K562 (cell line): ENCODE results near the gene TBXAS1. TPM values are rescaled to one million over a fixed set of nuclear protein-coding genes. Genes with fewer than 3 reads are reported as not detected.

ENCODE experiments used
- ATF1 ChIP-seq, 2 experiments: fragments of 450-650 bp in 1 of 2; IDR thresholded peaks; 2 replicates each; pipeline ENCODE4 v1.6.1; 2016; ENCODE audit warnings: missing compliant biosample characterization in 1 of 2, missing genetic modification characterization in 1 of 2
- CBFB ChIP-seq: sonication (generic); formaldehyde crosslinking; IDR thresholded peaks from 2 replicates; pipeline ENCODE4 v1.4.0; 2020; ENCODE audit warnings: mild to moderate bottlenecking, missing genetic modification reagents
- CEBPG ChIP-seq, 3 experiments: fragments of 200-800 bp in 1 of 3; sonication (Bioruptor generic) in 1 of 3; sonication (generic) in 1 of 3; formaldehyde crosslinking in 1 of 3; IDR thresholded peaks in 2 of 3; conservative IDR thresholded peaks in 1 of 3; 2 replicates each; pipeline versions ENCODE4 v1.6.1 to v1.8.0; 2016 to 2022; ENCODE audit warnings: missing compliant biosample characterization in 2 of 3, missing genetic modification characterization in 2 of 3, mild to moderate bottlenecking in 1 of 3, missing genetic modification reagents in 1 of 3
- DACH1 ChIP-seq: fragments of 450-650 bp; IDR thresholded peaks from 2 replicates; pipeline ENCODE4 v1.6.1; 2018; ENCODE audit not compliant: partially characterized antibody
- GATAD2B ChIP-seq: fragments of 450-650 bp; IDR thresholded peaks from 2 replicates; pipeline ENCODE4 v1.6.1; 2017; ENCODE audit warnings: mild to moderate bottlenecking, borderline replicate concordance
- GTF3C2 ChIP-seq: IDR thresholded peaks from 3 replicates; pipeline ENCODE4 v1.6.1; 2011; ENCODE audit warnings: borderline replicate concordance, mild to moderate bottlenecking, moderate library complexity; ENCODE audit not compliant: insufficient read length; ENCODE audit errors: extremely low read depth
- MEF2D ChIP-seq: conservative IDR thresholded peaks from 2 replicates; pipeline ENCODE4 v1.6.1; 2016; ENCODE audit warnings: low read depth, missing genetic modification characterization, missing compliant biosample characterization
- MTA2 ChIP-seq: fragments of 450-650 bp; IDR thresholded peaks from 2 replicates; pipeline ENCODE4 v1.6.1; 2016; ENCODE audit warnings: low read depth
- MTF1 ChIP-seq: fragments of 250-450 bp; sonication (Bioruptor Pico); IDR thresholded peaks from 2 replicates; pipeline ENCODE4 v1.9.0; 2021; ENCODE audit warnings: moderate library complexity, mild to moderate bottlenecking, inconsistent platforms, borderline replicate concordance
- NFIX ChIP-seq: fragments of 250-450 bp; sonication (Bioruptor Pico); IDR thresholded peaks from 2 replicates; pipeline ENCODE4 v1.4.0; 2020; ENCODE audit warnings: low read depth, mild to moderate bottlenecking, moderate library complexity
- PCBP2 ChIP-seq: fragments of 200-400 bp; formaldehyde crosslinking; IDR thresholded peaks from 2 replicates; pipeline ENCODE4 v1.6.1; 2018; ENCODE audit warnings: low read length, low read depth, mild to moderate bottlenecking, moderate library complexity; ENCODE audit not compliant: poor library complexity, severe bottlenecking
- RBM14 ChIP-seq: fragments of 200-400 bp; formaldehyde crosslinking; IDR thresholded peaks from 2 replicates; pipeline ENCODE4 v1.6.1; 2018; ENCODE audit warnings: low read depth, mild to moderate bottlenecking, low read length, moderate library complexity, borderline replicate concordance; ENCODE audit not compliant: insufficient read depth
- SMAD1 ChIP-seq: fragments of 150-350 bp; IDR thresholded peaks from 2 replicates; pipeline ENCODE4 v1.6.1; 2014; ENCODE audit warnings: low read length, low read depth; ENCODE audit not compliant: partially characterized antibody
- SNAPC5 ChIP-seq: fragments of 250-450 bp; sonication (Bioruptor Pico); IDR thresholded peaks from 2 replicates; pipeline ENCODE4 v1.8.0; 2021; ENCODE audit warnings: moderate library complexity, mild to moderate bottlenecking, inconsistent platforms
- VEZF1 ChIP-seq: fragments of 200-800 bp; sonication (Bioruptor generic); IDR thresholded peaks from 2 replicates; pipeline ENCODE4 v1.6.1; 2017; ENCODE audit warnings: missing genetic modification characterization, missing compliant biosample characterization
- ZC3H8 ChIP-seq: fragments of 450-650 bp; IDR thresholded peaks from 2 replicates; pipeline ENCODE4 v1.6.1; 2017
- ZFP30 ChIP-seq: fragments of 250-450 bp; sonication (Bioruptor Pico); IDR thresholded peaks from 2 replicates; pipeline ENCODE4 v1.8.0; 2022; ENCODE audit warnings: moderate library complexity, mild to moderate bottlenecking, inconsistent platforms, borderline replicate concordance
- ZFP36 ChIP-seq: fragments of 150-350 bp; IDR thresholded peaks from 2 replicates; pipeline ENCODE4 v1.6.1; 2018; ENCODE audit warnings: low read length, low read depth; ENCODE audit not compliant: partially characterized antibody
- ZNF133 ChIP-seq: fragments of 250-450 bp; sonication (Bioruptor Pico); IDR thresholded peaks from 2 replicates; pipeline ENCODE4 v1.4.0; 2020; ENCODE audit warnings: mild to moderate bottlenecking
- ZNF175 ChIP-seq: fragments of 200-800 bp; sonication (Bioruptor generic); IDR thresholded peaks from 2 replicates; pipeline ENCODE4 v1.6.1; 2016; ENCODE audit warnings: low read depth, mild to moderate bottlenecking, missing genetic modification characterization, missing compliant biosample characterization
- ZNF644 ChIP-seq: fragments of 200-800 bp; sonication (Bioruptor generic); IDR thresholded peaks from 2 replicates; pipeline ENCODE4 v1.6.1; 2016; ENCODE audit warnings: low read depth, missing genetic modification characterization, missing compliant biosample characterization
- ZNF830 ChIP-seq: fragments of 250-450 bp; sonication (Bioruptor Pico); IDR thresholded peaks from 2 replicates; pipeline ENCODE4 v1.5.0; 2021; ENCODE audit warnings: mild to moderate bottlenecking
- polyA plus RNA-seq, 8 experiments: library from polyadenylated mRNA; depleted of rRNA in 4 of 8; stranded (reverse) in 5 of 8; unstranded in 3 of 8; fragments of >200 nt; fragmentation: Nextera tagmentation in 2 of 8; fragmentation: Illumina TruSeq in 1 of 8; extraction: Ambion mirVana in 2 of 8; extraction: Trizol in 1 of 8; gene quantifications; 2 replicates each; pipeline versions ENCODE4 v1.2.1 to v1.2.3, GENCODE V29; 2011 to 2014; ENCODE audit warnings: inconsistent platforms in 1 of 8, missing spikeins in 1 of 8
- total RNA-seq, 7 experiments: library from RNA; depleted of rRNA in 6 of 7; stranded (reverse); fragments of >200 nt in 6 of 7; fragmentation: Illumina TruSeq in 2 of 7; extraction: Trizol in 2 of 7; gene quantifications; 2 replicates each; pipeline versions ENCODE4 v1.2.1 to v1.2.3, GENCODE V29; 2011 to 2021; ENCODE audit warnings: low replicate concordance in 1 of 7

TBXAS1 gene
- total and polyA plus RNA-seq, 9 of the 15 experiments (the other 6 are each of a cell fraction or from before 2014, with no cell fraction given): 1.1 to 8.3 (median 1.9) TPM

GRCh38 chr7:140005754-140006503 is 176.9 kb downstream of the TBXAS1 start (continued):
- TF ChIP-seq NFIX (no peak), ZNF133 (CRISPR knock-in tag) (no peak), ZC3H8 (no peak), VEZF1 (CRISPR knock-in tag) (0 out of 2 replicates have a peak, but pooled peaks have one; percentile 27), SMAD1 (no peak), ZNF644 (tag) (no peak), GATAD2B (no peak), RBM14 (no peak), CBFB (CRISPR knock-in tag) (no peak), DACH1 (no peak), ZFP36 (peak; percentile 25), ZNF175 (CRISPR knock-in tag) (no peak), ATF1 (CRISPR knock-in tag; IDR thresholded peaks at IDR 0.05) (no peak), ATF1 (tag; IDR thresholded peaks at IDR 0.05) (peak; percentile 45; the same call in 1 of the 2 replicates), MEF2D (tag) (no peak), SNAPC5 (no peak), GTF3C2 (no peak), MTF1 (CRISPR knock-in tag) (no peak), PCBP2 (no peak), CEBPG (CRISPR knock-in tag; IDR thresholded peaks at IDR 0.05) (peak; percentile 73; the same call in 1 of the 2 replicates), CEBPG (tag; conservative IDR thresholded peaks at IDR 0.05 in 1 of 2, IDR thresholded peaks at IDR 0.05 in 1 of 2) (0 out of 4 replicates have a peak, but pooled peaks of 1 of the 2 experiments have one; percentile 13), ZNF830 (CRISPR knock-in tag) (no peak), ZFP30 (no peak), MTA2 (0 out of 2 replicates have a peak, but pooled peaks have one; percentile 21)
